NCI-H774 (cell line): ENCODE measurements around the gene FREM2.

Experiments used
- DNase-seq: peaks from one replicate; lab custom pipeline; 2025; lab: John Stamatoyannopoulos, UW

Gene FREM2

GRCh38 chr13:38824342-38824741, 137.5 kb downstream of the FREM2 start:
- DNase-seq = no peak

- DNase-seq = no peak
Observed at GRCh38 chr13:38826182-38826813, 139.4 kb downstream of the FREM2 start.

GRCh38 chr13:38830442-38831045, 143.7 kb downstream of the FREM2 start:
- no peak for DNase-seq

- DNase-seq = no peak
Observed at GRCh38 chr13:38844581-38844980, 157.7 kb downstream of the FREM2 start.

- no peak for DNase-seq
Observed at GRCh38 chr13:38848360-38848759, 161.5 kb downstream of the FREM2 start.

- no peak for DNase-seq
Observed at GRCh38 chr13:38849315-38849714, 162.4 kb downstream of the FREM2 start.

GRCh38 chr13:38850868-38851626, 164.2 kb downstream of the FREM2 start:
- no peak for DNase-seq

- no peak for DNase-seq
Observed at GRCh38 chr13:38854226-38854625, 167.3 kb downstream of the FREM2 start.

GRCh38 chr13:38856065-38856464, 169.2 kb downstream of the FREM2 start:
- no peak for DNase-seq

- no peak for DNase-seq
Observed at GRCh38 chr13:38862443-38862842, 175.6 kb downstream of the FREM2 start.

GRCh38 chr13:38863536-38863935, 176.7 kb downstream of the FREM2 start:
- DNase-seq = no peak

GRCh38 chr13:38866649-38867048, 179.8 kb downstream of the FREM2 start:
- no peak for DNase-seq

GRCh38 chr13:38868399-38868798, 181.5 kb downstream of the FREM2 start:
- no peak for DNase-seq

- no peak for DNase-seq
Observed at GRCh38 chr13:38868870-38869269, 182.0 kb downstream of the FREM2 start.

- no peak for DNase-seq
Observed at GRCh38 chr13:38871275-38871674, 184.4 kb downstream of the FREM2 start.

GRCh38 chr13:38872693-38873092, 185.8 kb downstream of the FREM2 start:
- DNase-seq = no peak

- no peak for DNase-seq
Observed at GRCh38 chr13:38875186-38875875, 188.5 kb downstream of the FREM2 start.

GRCh38 chr13:38879278-38879677, 192.4 kb downstream of the FREM2 start:
- no peak for DNase-seq

- no peak for DNase-seq
Observed at GRCh38 chr13:38879786-38880185, 192.9 kb downstream of the FREM2 start.

- DNase-seq = no peak
Observed at GRCh38 chr13:38880397-38880796, 193.5 kb downstream of the FREM2 start.

GRCh38 chr13:38883783-38884182, 196.9 kb downstream of the FREM2 start:
- no peak for DNase-seq

- no peak for DNase-seq
Observed at GRCh38 chr13:38888309-38888708, 201.4 kb downstream of the FREM2 start.

GRCh38 chr13:38895075-38895474, 208.2 kb downstream of the FREM2 start:
- no peak for DNase-seq
